Gastrocnemius medialis (tissue), 4 donors: ENCODE measurements around the gene HSD17B4.

Source experiments
- CTCF ChIP-seq, 5 experiments: fragments of 450-650 bp in 3 of 5; fragments of 200-600 bp in 2 of 5; sonication (generic) in 2 of 5; IDR thresholded peaks in 4 of 5; conservative IDR thresholded peaks in 1 of 5; 1 replicate in 4 of 5; 2 replicates in 1 of 5; pipeline ENCODE4 v1.5.1; 2016 to 2019; ENCODE audit warnings: antibody characterized with exemption in 5 of 5, mild to moderate bottlenecking in 3 of 5, moderate library complexity in 3 of 5
- POLR2A ChIP-seq, 2 donors: fragments of 450-650 bp; IDR thresholded peaks; one replicate each; pipeline ENCODE4 v1.6.1; 2017; ENCODE audit warnings: antibody characterized with exemption in 2 of 2, mild to moderate bottlenecking in 2 of 2, moderate library complexity in 2 of 2

DNA sequence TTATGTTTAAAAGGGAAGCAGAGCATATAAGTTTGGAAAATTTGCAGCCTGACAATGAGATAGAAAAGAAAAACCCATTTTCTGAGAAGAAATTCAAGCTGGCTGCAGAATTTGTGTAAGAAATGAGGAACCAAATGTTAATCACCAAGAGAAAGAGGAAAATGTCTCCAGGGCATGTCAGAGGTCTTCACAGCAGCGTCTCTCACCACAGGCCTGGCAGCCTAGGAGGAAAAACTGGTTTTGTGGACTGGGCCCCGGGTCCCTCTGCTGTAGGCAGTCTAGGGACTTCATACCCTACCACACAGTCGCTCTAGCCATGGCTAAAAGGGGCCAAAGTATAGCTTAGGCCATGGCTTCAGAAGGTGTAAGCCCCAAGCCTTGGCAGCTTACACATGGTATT is 32.1 kb upstream of the HSD17B4 start:
- no peak for TF ChIP-seq CTCF (IDR thresholded peaks at IDR 0.05 in 4 of 5, conservative IDR thresholded peaks at IDR 0.05 in 1 of 5)
- TF ChIP-seq POLR2A (IDR thresholded peaks at IDR 0.05): no peak
